Measurements from ENCODE around the gene MTFMT.

MTFMT gene

DNA sequence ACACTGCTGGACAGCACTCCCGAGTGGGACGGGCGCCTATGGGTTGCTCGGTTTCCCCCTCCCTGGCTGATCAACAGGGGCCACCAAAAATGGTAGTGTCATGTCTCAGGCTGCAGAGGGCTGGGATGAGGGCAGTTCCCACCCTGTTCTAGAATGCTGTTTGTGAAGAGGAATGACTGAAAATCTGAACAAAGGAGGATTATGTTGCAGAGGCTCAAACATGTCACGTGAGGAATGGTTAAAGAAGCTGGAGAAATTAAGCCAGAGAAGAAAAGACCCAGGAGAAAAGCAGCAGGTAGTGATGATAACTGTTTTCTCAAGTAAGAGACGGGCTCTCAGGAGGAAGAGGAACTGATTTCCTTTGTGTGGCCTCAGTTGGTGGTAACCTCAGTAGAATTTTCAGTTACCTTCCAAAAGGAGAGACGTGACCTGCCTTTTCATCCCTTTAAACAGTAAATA lies 50.2 kb downstream of the MTFMT start:
- no peak for DNase-seq (ENCODE audit: low read depth in 1 of 2, low spot score in 1 of 2)
- TF ChIP-seq REST (IDR thresholded peaks at IDR 0.05; ENCODE audit: insufficient replicate concordance, low read depth) (no peak), POLR2AphosphoS5 (IDR thresholded peaks at IDR 0.05; ENCODE audit: low read depth) (no peak), GABPA (IDR thresholded peaks at IDR 0.05; ENCODE audit: low read depth) (no peak), SPI1 (IDR thresholded peaks at IDR 0.05; ENCODE audit: borderline replicate concordance, low read depth) (no peak)
- TF ChIP-seq, protein P1, sequence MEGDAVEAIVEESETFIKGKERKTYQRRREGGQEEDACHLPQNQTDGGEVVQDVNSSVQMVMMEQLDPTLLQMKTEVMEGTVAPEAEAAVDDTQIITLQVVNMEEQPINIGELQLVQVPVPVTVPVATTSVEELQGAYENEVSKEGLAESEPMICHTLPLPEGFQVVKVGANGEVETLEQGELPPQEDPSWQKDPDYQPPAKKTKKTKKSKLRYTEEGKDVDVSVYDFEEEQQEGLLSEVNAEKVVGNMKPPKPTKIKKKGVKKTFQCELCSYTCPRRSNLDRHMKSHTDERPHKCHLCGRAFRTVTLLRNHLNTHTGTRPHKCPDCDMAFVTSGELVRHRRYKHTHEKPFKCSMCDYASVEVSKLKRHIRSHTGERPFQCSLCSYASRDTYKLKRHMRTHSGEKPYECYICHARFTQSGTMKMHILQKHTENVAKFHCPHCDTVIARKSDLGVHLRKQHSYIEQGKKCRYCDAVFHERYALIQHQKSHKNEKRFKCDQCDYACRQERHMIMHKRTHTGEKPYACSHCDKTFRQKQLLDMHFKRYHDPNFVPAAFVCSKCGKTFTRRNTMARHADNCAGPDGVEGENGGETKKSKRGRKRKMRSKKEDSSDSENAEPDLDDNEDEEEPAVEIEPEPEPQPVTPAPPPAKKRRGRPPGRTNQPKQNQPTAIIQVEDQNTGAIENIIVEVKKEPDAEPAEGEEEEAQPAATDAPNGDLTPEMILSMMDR (IDR thresholded peaks at IDR 0.05; ENCODE audit: insufficient read depth, low read length) = no peak
- Histone ChIP-seq H3K27me3 (ENCODE audit: insufficient read depth, poor library complexity, severe bottlenecking) (no peaks in the 10 kb centered on the region), H3K27ac (replicated peaks) (no peak overlapping the region), H3K4me3 (replicated peaks; ENCODE audit: insufficient read depth, low read length) (no peak overlapping the region)

- H3K27me3 ChIP-seq (ENCODE audit: insufficient read depth, poor library complexity, severe bottlenecking) = no peaks in the 10 kb centered on the region
- TF ChIP-seq GABPA (IDR thresholded peaks at IDR 0.05; ENCODE audit: low read depth) = no peak
- TF ChIP-seq, protein P1 (IDR thresholded peaks at IDR 0.05; ENCODE audit: insufficient read depth, low read length) = no peak
- no peak for TF ChIP-seq REST (IDR thresholded peaks at IDR 0.05; ENCODE audit: insufficient replicate concordance, low read depth)
- TF ChIP-seq POLR2AphosphoS5 (IDR thresholded peaks at IDR 0.05; ENCODE audit: low read depth) = no peak
- TF ChIP-seq SPI1 (IDR thresholded peaks at IDR 0.05; ENCODE audit: borderline replicate concordance, low read depth) = no peak
- no peak for DNase-seq (ENCODE audit: low read depth in 1 of 2, low spot score in 1 of 2)
- no peak overlapping the region for H3K4me3 ChIP-seq (replicated peaks; ENCODE audit: insufficient read depth, low read length)
- H3K27ac ChIP-seq (replicated peaks) = no peak overlapping the region
Observed at GRCh38 chr15:64975390-64975789, 54.0 kb downstream of the MTFMT start.

- DNase-seq (ENCODE audit: low read depth in 1 of 2, low spot score in 1 of 2) = peak in 1 of 2 experiments; percentile 73
- TF ChIP-seq POLR2AphosphoS5 (IDR thresholded peaks at IDR 0.05; ENCODE audit: low read depth) (no peak), REST (IDR thresholded peaks at IDR 0.05; ENCODE audit: insufficient replicate concordance, low read depth) (no peak), SPI1 (IDR thresholded peaks at IDR 0.05; ENCODE audit: borderline replicate concordance, low read depth) (no peak), GABPA (IDR thresholded peaks at IDR 0.05; ENCODE audit: low read depth) (no peak)
- TF ChIP-seq, protein P1 (IDR thresholded peaks at IDR 0.05; ENCODE audit: insufficient read depth, low read length) = no peak
- Histone ChIP-seq H3K27ac (replicated peaks) (no peak overlapping the region), H3K27me3 (ENCODE audit: insufficient read depth, poor library complexity, severe bottlenecking) (no peaks in the 10 kb centered on the region), H3K4me3 (replicated peaks; ENCODE audit: insufficient read depth, low read length) (no peak overlapping the region)
Observed at GRCh38 chr15:64970698-64971097, 58.7 kb downstream of the MTFMT start.

All from HL-60 (cell line).